Kidney (tissue), 14 donors: Measurements from ENCODE around the gene CIBAR2. TPM values are rescaled to one million over a fixed set of nuclear protein-coding genes. Genes with fewer than 3 reads are reported as not detected.
A peak's percentile ranks its signal among the peaks of the same experiment; 100 is the strongest.

Experiments used
- DNase-seq, 5 donors: peaks; one replicate each; pipeline ENCODE4 v3.0.0-alpha.2; 2013 to 2020
- FAIRE-seq: peaks from 2 replicates; lab custom pipeline; 2012; peaks lifted over from hg19 to GRCh38; lab: Jason Lieb, UNC
- H3K27ac ChIP-seq, 2 donors: one replicate each; pipeline ENCODE4 v1.7.0; 2013; ENCODE audit warnings: low read depth in 2 of 2, low read length in 2 of 2, inconsistent platforms in 1 of 2
- H3K27me3 ChIP-seq: one replicate; pipeline ENCODE4 v1.7.1; 2013; ENCODE audit warnings: low read length, inconsistent platforms; ENCODE audit not compliant: control insufficient read depth, insufficient read depth
- H3K36me3 ChIP-seq, 3 donors: one replicate each; pipeline versions ENCODE4 v1.7.0 to v1.7.1; 2013; ENCODE audit warnings: low read length in 3 of 3, control low read depth in 1 of 3, inconsistent platforms in 1 of 3; ENCODE audit not compliant: insufficient read depth in 3 of 3, control insufficient read depth in 2 of 3
- H3K4me1 ChIP-seq, 3 donors: one replicate each; pipeline versions ENCODE4 v1.7.0 to v1.7.1; 2013; ENCODE audit warnings: low read length in 3 of 3, inconsistent platforms in 1 of 3, low read depth in 1 of 3; ENCODE audit not compliant: control insufficient read depth in 2 of 3, insufficient read depth in 2 of 3
- H3K4me3 ChIP-seq, 3 donors: one replicate each; pipeline versions ENCODE4 v1.7.0 to v1.8.1; 2013; ENCODE audit warnings: low read length in 3 of 3, control low read depth in 1 of 3, inconsistent platforms in 1 of 3
- H3K9ac ChIP-seq, 3 donors: one replicate each; pipeline versions ENCODE4 v1.7.0 to v1.7.1; 2013; ENCODE audit warnings: low read length in 3 of 3, control low read depth in 1 of 3, inconsistent platforms in 1 of 3
- H3K9me3 ChIP-seq, 3 donors: one replicate each; pipeline versions ENCODE4 v1.7.0 to v1.7.1; 2013; ENCODE audit warnings: low read length in 3 of 3, control low read depth in 1 of 3, inconsistent platforms in 1 of 3; ENCODE audit not compliant: control insufficient read depth in 2 of 3, insufficient read depth in 1 of 3
- intact Hi-C: fragments of 100-400 bp; cut with DNase I; formaldehyde crosslinking; loops from one replicate; pipeline ENCODE4 v1.11.1; 2022
- polyA plus RNA-seq: library from polyadenylated mRNA; stranded (reverse); fragments of 350-450 nt; fragmentation: Illumina TruSeq; extraction: RNeasy Lipid Tissue Mini Kit (QIAGEN cat#74804); gene quantifications from one replicate; pipeline ENCODE4 v1.2.3, GENCODE V29; 2014; ENCODE audit warnings: low read depth, low replicate concordance; ENCODE audit not compliant: insufficient read depth
- total RNA-seq: library from RNA; stranded (reverse); fragmentation: NEBNext Ultra II Directional; extraction: Animal tissue kit (Norgen Biotek cat#: 25700); gene quantifications from one replicate; pipeline ENCODE4 v1.2.1, GENCODE V29; 2021
- TF ChIP-seq, protein P1 (sequence below): IDR thresholded peaks from 3 replicates; pipeline ENCODE4 v1.5.1; 2012; ENCODE audit warnings: mild to moderate bottlenecking, moderate library complexity, borderline replicate concordance; ENCODE audit not compliant: insufficient read depth; ENCODE audit errors: extremely low read depth
- donor health status: control.
- donor health status: control.
- donor health status: control.
- donor health status: control.
- donor health status: control.
- donor health status: DM: yes; HTN: yes; CAD: no.
- donor health status: Normal renal cell carcinoma (clear cell type).

The CIBAR2 gene
- total and polyA plus RNA-seq, 2 donors from 2014 or later: 1.6 TPM; not detected in 1

DNA sequence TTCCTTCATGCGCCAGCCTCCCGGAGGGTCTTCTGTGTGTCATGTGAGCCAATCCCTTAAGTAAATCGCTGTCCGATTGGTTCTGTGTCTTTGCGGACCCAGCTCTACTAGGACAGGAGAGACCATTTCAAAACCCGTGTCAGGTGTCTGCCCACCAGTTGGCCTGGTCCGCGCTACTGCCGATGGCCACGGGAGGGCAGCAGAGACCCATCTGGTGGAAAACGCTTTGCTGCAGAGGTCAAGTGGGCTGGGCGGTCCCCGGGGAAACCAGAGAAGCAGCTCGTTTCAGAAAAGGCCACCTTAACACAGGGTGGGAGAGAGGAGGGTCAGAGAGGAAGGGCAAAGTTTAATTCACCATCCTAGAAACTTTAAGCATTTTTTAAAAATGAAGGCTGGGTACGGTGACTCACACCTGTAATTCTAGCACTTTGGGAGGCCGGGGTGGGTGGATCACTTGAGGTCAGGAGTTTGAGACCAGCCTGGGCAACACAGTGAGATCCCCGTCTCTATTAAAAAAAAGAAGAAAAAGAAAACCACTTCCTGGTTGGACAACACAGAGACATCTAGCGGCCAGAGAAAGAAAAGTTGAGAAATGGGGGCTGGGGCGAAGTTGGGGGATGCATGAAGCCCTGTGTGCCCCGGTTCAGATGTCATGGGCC, 2.8 kb upstream of the CIBAR2 start:
- no peak overlapping the region for H3K9ac ChIP-seq
- TF ChIP-seq, protein P1, sequence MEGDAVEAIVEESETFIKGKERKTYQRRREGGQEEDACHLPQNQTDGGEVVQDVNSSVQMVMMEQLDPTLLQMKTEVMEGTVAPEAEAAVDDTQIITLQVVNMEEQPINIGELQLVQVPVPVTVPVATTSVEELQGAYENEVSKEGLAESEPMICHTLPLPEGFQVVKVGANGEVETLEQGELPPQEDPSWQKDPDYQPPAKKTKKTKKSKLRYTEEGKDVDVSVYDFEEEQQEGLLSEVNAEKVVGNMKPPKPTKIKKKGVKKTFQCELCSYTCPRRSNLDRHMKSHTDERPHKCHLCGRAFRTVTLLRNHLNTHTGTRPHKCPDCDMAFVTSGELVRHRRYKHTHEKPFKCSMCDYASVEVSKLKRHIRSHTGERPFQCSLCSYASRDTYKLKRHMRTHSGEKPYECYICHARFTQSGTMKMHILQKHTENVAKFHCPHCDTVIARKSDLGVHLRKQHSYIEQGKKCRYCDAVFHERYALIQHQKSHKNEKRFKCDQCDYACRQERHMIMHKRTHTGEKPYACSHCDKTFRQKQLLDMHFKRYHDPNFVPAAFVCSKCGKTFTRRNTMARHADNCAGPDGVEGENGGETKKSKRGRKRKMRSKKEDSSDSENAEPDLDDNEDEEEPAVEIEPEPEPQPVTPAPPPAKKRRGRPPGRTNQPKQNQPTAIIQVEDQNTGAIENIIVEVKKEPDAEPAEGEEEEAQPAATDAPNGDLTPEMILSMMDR: peak; percentile 95
- peak overlapping the region in 2 of 3 donors; percentile 42 to 53 for H3K4me3 ChIP-seq
- H3K27me3 ChIP-seq: no peaks in the 10 kb centered on the region
- intact Hi-C loops: no loop called here
- H3K27ac ChIP-seq: no peak overlapping the region
- peak; percentile 92 to 95 (median 94) for DNase-seq
- no peaks in the 10 kb centered on the region for H3K36me3 ChIP-seq
- no peaks in the 10 kb centered on the region for H3K9me3 ChIP-seq
- no peaks in the 10 kb centered on the region for H3K4me1 ChIP-seq
- no peak for FAIRE-seq

DNA sequence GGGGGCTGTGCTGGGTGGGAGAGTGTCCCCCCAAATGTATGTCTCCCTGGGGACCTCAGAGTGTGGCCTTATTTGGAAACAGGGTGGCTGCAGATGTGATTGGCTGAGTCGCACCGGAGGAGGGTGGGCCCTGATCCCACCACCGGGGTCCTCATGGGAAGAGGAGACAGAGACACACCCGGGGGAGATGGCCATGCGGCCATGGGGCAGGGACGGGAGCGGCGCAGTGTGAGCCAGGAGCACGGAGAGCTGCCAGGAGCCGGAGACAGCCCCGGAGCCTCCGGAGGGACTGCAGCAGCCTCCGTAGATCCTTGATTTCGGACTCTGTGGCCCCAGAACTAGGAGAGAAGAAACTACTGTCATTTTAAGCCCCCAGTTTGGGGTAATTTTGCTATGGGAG, 1.6 kb upstream of the CIBAR2 start:
- intact Hi-C loops: no loop called here
- no peak overlapping the region for H3K27ac ChIP-seq
- TF ChIP-seq, protein P1: no peak
- DNase-seq (peak in 1 of 5 donors; percentile 65), FAIRE-seq (no peak)
- H3K4me3 ChIP-seq: no peak overlapping the region
- no peaks in the 10 kb centered on the region for H3K4me1 ChIP-seq
- no peaks in the 10 kb centered on the region for H3K9me3 ChIP-seq
- H3K36me3 ChIP-seq: no peaks in the 10 kb centered on the region
- H3K9ac ChIP-seq: no peak overlapping the region
- no peaks in the 10 kb centered on the region for H3K27me3 ChIP-seq

DNA sequence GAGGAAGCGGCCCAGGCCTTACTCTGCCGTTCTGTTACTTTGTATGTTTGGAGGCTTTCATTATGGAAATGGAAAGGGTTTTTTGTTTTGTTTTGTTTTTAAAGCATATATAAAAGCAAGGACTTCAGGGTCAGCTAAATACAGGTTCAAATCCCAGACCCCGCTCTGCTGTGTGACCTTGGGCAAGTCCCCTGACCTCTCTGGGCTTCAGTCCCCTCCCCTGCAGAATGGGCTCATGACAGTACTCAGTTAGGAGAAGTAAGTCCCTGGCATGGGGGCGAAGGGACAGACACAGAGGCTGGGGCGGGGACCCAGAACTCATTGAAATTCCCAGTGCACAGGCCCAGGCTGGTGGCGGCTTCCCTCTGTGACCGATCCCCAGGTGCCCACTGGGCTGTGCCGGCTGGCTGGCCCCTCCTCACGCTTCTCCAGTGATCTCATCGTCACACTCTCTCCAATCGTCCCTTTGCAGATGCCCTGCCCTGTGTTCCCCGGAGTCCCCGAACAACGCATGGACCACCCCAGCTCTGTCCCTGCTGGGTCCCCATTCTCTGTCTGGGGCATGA, 979 bp upstream of the CIBAR2 start:
- Histone ChIP-seq H3K4me1 (no peaks in the 10 kb centered on the region), H3K9ac (no peak overlapping the region), H3K9me3 (no peaks in the 10 kb centered on the region), H3K36me3 (no peaks in the 10 kb centered on the region), H3K27ac (no peak overlapping the region), H3K4me3 (no peak overlapping the region), H3K27me3 (no peaks in the 10 kb centered on the region)
- TF ChIP-seq, protein P1: no peak
- DNase-seq (peak in 1 of 5 donors; percentile 75), FAIRE-seq (no peak)
- intact Hi-C loops: no loop called here
